GM23338 (cell line): ENCODE results near the gene TTC38. TPM values are rescaled to one million over a fixed set of nuclear protein-coding genes. Genes with fewer than 3 reads are reported as not detected.

Experiments used
- ATAC-seq: fragments of 200-7000 bp; cut with Tn5 transposase; 3 replicates; pipeline ENCODE4 v1.9.1; 2020
- DNase-seq: peaks from one replicate; pipeline ENCODE4 v3.0.0-alpha.2; 2015; ENCODE audit warnings: low spot score
- H2AFZ ChIP-seq: fragments of 200-600 bp; sonication (generic); 2 replicates; pipeline ENCODE4 v1.8.0; 2016; ENCODE audit warnings: antibody characterized with exemption, mild to moderate bottlenecking, moderate library complexity
- H3F3A ChIP-seq: fragments of 200-600 bp; sonication (generic); replicated peaks from 2 replicates; pipeline ENCODE4 v1.8.0; 2017; ENCODE audit warnings: antibody characterized with exemption, mixed run types, low read depth
- H3K27ac ChIP-seq: fragments of 200-600 bp; sonication (generic); 2 replicates; pipeline ENCODE4 v1.6.1; 2016; ENCODE audit warnings: low read depth
- H3K27me3 ChIP-seq: fragments of 200-600 bp; sonication (generic); 2 replicates; pipeline ENCODE4 v1.8.0; 2016; ENCODE audit warnings: mild to moderate bottlenecking, mixed run types, moderate library complexity; ENCODE audit not compliant: insufficient read depth
- H3K36me3 ChIP-seq: fragments of 200-600 bp; sonication (generic); 2 replicates; pipeline ENCODE4 v1.8.0; 2016; ENCODE audit warnings: mild to moderate bottlenecking; ENCODE audit not compliant: insufficient read depth
- H3K4me1 ChIP-seq: fragments of 200-600 bp; sonication (generic); 2 replicates; pipeline ENCODE4 v1.8.0; 2016; ENCODE audit warnings: mild to moderate bottlenecking, moderate library complexity; ENCODE audit not compliant: insufficient read depth
- H3K4me2 ChIP-seq: fragments of 200-600 bp; sonication (generic); 2 replicates; pipeline ENCODE4 v1.7.1; 2017; ENCODE audit warnings: mixed run types
- H3K4me3 ChIP-seq: fragments of 200-600 bp; sonication (generic); 2 replicates; pipeline ENCODE4 v1.6.1; 2016; ENCODE audit warnings: mixed run types
- H3K79me2 ChIP-seq: fragments of 200-600 bp; sonication (generic); replicated peaks from 2 replicates; pipeline ENCODE4 v1.8.0; 2017; ENCODE audit warnings: mild to moderate bottlenecking; ENCODE audit not compliant: insufficient read depth
- H3K9me2 ChIP-seq: fragments of 200-600 bp; sonication (generic); 2 replicates; pipeline ENCODE4 v1.8.0; 2017; ENCODE audit not compliant: insufficient read depth
- H4K20me1 ChIP-seq: fragments of 200-600 bp; sonication (generic); replicated peaks from 2 replicates; pipeline ENCODE4 v1.8.0; 2017; ENCODE audit warnings: mild to moderate bottlenecking; ENCODE audit not compliant: insufficient read depth
- H3K27ac Mint-ChIP-seq: 2 replicates; pipeline ENCODE4 v1.8.0; 2020; ENCODE audit warnings: inconsistent platforms, mild to moderate bottlenecking, moderate library complexity, mixed read lengths
- H3K27me3 Mint-ChIP-seq: 3 replicates; pipeline ENCODE4 v1.8.0; 2022; ENCODE audit warnings: low read depth, mild to moderate bottlenecking, moderate library complexity, mixed read lengths, inconsistent platforms; ENCODE audit not compliant: insufficient read depth, poor library complexity
- H3K36me3 Mint-ChIP-seq: 3 replicates; pipeline ENCODE4 v1.8.0; 2021; ENCODE audit warnings: low read depth, mild to moderate bottlenecking, inconsistent platforms, moderate library complexity, mixed read lengths
- H3K4me1 Mint-ChIP-seq: 3 replicates; pipeline ENCODE4 v1.8.0; 2020; ENCODE audit warnings: mild to moderate bottlenecking, inconsistent platforms, mixed read lengths
- H3K4me3 Mint-ChIP-seq: 3 replicates; pipeline ENCODE4 v1.8.0; 2021; ENCODE audit warnings: moderate library complexity, mild to moderate bottlenecking, inconsistent platforms, mixed read lengths
- H3K9me3 Mint-ChIP-seq: 3 replicates; pipeline ENCODE4 v1.8.0; 2020; ENCODE audit warnings: moderate library complexity, mild to moderate bottlenecking, inconsistent platforms, mixed read lengths
- CREB1 ChIP-seq: fragments of 250-450 bp; sonication (Bioruptor Pico); IDR thresholded peaks from 2 replicates; pipeline ENCODE4 v1.5.0; 2020; ENCODE audit warnings: low read depth, mild to moderate bottlenecking, moderate library complexity
- CTCF ChIP-seq, 2 experiments: fragments of 200-600 bp in 1 of 2; sonication (generic) in 1 of 2; conservative IDR thresholded peaks; 2 replicates each; pipeline versions ENCODE4 v1.5.1 to v1.6.1; 2016 to 2017; ENCODE audit warnings: antibody characterized with exemption in 2 of 2, low read depth in 2 of 2, mild to moderate bottlenecking in 2 of 2, moderate library complexity in 1 of 2
- ETS1 ChIP-seq: IDR thresholded peaks from 2 replicates; pipeline ENCODE4 v1.6.1; 2016; ENCODE audit warnings: antibody characterized with exemption
- EZH2 ChIP-seq: fragments of 200-600 bp; sonication (generic); IDR thresholded peaks from one replicate; pipeline ENCODE4 v1.8.0; 2017; ENCODE audit warnings: antibody characterized with exemption, mild to moderate bottlenecking, low read depth; ENCODE audit not compliant: unreplicated experiment
- EZH2phosphoT487 ChIP-seq: fragments of 200-600 bp; sonication (generic); IDR thresholded peaks from one replicate; pipeline ENCODE4 v1.8.1; 2018; ENCODE audit warnings: antibody characterized with exemption; ENCODE audit not compliant: unreplicated experiment
- JUNB ChIP-seq: IDR thresholded peaks from one replicate; pipeline ENCODE4 v1.6.1; 2016; ENCODE audit warnings: antibody characterized with exemption; ENCODE audit not compliant: unreplicated experiment
- POLR2AphosphoS5 ChIP-seq: IDR thresholded peaks from 2 replicates; pipeline ENCODE4 v1.6.1; 2016; ENCODE audit warnings: antibody characterized with exemption, low read depth
- REST ChIP-seq: IDR thresholded peaks from one replicate; pipeline ENCODE4 v1.6.1; 2018; ENCODE audit warnings: antibody characterized with exemption; ENCODE audit not compliant: unreplicated experiment
- STAT1 ChIP-seq: IDR thresholded peaks from one replicate; pipeline ENCODE4 v1.6.1; 2016; ENCODE audit warnings: antibody characterized with exemption; ENCODE audit not compliant: unreplicated experiment
- ZNF114 ChIP-seq: fragments of 250-450 bp; sonication (Bioruptor Pico); IDR thresholded peaks from 2 replicates; pipeline ENCODE4 v1.5.0; 2020; ENCODE audit warnings: mild to moderate bottlenecking, moderate library complexity
- ZNF462 ChIP-seq: fragments of 250-450 bp; sonication (Bioruptor Pico); IDR thresholded peaks from 2 replicates; pipeline ENCODE4 v1.5.0; 2020; ENCODE audit warnings: mild to moderate bottlenecking, moderate library complexity
- polyA plus RNA-seq: library from polyadenylated mRNA; unstranded; fragments of >200 nt; fragmentation: Nextera tagmentation; extraction: Ambion mirVana; gene quantifications from 2 replicates; pipeline ENCODE4 v1.2.1, GENCODE V29; 2016
- total RNA-seq: library from RNA; depleted of rRNA; stranded (reverse); fragments of >200 nt; shearing (Covaris generic); gene quantifications from 2 replicates; pipeline ENCODE4 v1.2.3, GENCODE V29; 2014

TTC38 gene
- total and polyA plus RNA-seq, 2 experiments from 2014 or later: 11.8 to 46.6 TPM

GRCh38 chr22:46239261-46240048, 28.4 kb upstream of the TTC38 start:
- Mint-ChIP-seq H3K9me3 (no peaks in the 10 kb centered on the region; the same call in 2 of the 3 replicates), H3K4me1 (no peaks in the 10 kb centered on the region), H3K4me3 (no peak overlapping the region), H3K36me3 (peaks cover 2% of the 10 kb centered on the region; the same call in 2 of the 3 replicates), H3K27me3 (peaks cover 9% of the 10 kb centered on the region), H3K27ac (no peak overlapping the region)
- Histone ChIP-seq H3K36me3 (no peaks in the 10 kb centered on the region), H3K4me3 (no peak overlapping the region), H2AFZ (no peak overlapping the region), H3K4me1 (no peaks in the 10 kb centered on the region), H4K20me1 (no peaks in the 10 kb centered on the region), H3K4me2 (no peak overlapping the region), H3K27ac (no peak overlapping the region), H3K27me3 (no peaks in the 10 kb centered on the region), H3K79me2 (no peaks in the 10 kb centered on the region), H3F3A (no peaks in the 10 kb centered on the region), H3K9me2 (no peaks in the 10 kb centered on the region)
- ATAC-seq (no peak), DNase-seq (no peak)
- TF ChIP-seq CTCF (conservative IDR thresholded peaks at IDR 0.05; ENCODE audit: low read depth in 2 of 2) (no peak), REST (no peak), POLR2AphosphoS5 (no peak), ZNF462 (CRISPR knock-in tag) (no peak), EZH2phosphoT487 (no peak), STAT1 (no peak), CREB1 (no peak), EZH2 (no peak), ZNF114 (no peak), ETS1 (no peak), JUNB (no peak)
